ENCODE data around the gene CERK. TPM values are rescaled to one million over a fixed set of nuclear protein-coding genes. Genes with fewer than 3 reads are reported as not detected.

The CERK gene
- total and polyA plus RNA-seq, 2 of the 13 experiments (the other 11 are each of a cell fraction or from before 2014, with no cell fraction given), result 40.3 to 41.9 TPM

- TF ChIP-seq UBTF (CRISPR knock-in tag; IDR thresholded peaks at IDR 0.05), result peak; percentile 62
- peak; percentile 42; the same call in 1 of the 2 replicates for TF ChIP-seq TGIF2 (CRISPR knock-in tag; IDR thresholded peaks at IDR 0.05)
- TF ChIP-seq ZNF749 (CRISPR knock-in tag; IDR thresholded peaks at IDR 0.05; ENCODE audit: borderline replicate concordance), result 0 out of 2 replicates have a peak, but pooled peaks have one; percentile 45
- peak; percentile 61 for TF ChIP-seq NFYB (CRISPR knock-in tag; IDR thresholded peaks at IDR 0.05)
- TF ChIP-seq ZNF282 (IDR thresholded peaks at IDR 0.05; ENCODE audit: partially characterized antibody), result no peak
- TF ChIP-seq LBX2 (CRISPR knock-in tag; IDR thresholded peaks at IDR 0.05; ENCODE audit: borderline replicate concordance), result no peak
- TF ChIP-seq DMAP1 (CRISPR knock-in tag; IDR thresholded peaks at IDR 0.05), result peak; percentile 94
- TF ChIP-seq ATF1 (CRISPR knock-in tag; IDR thresholded peaks at IDR 0.05), result peak; percentile 98
- TF ChIP-seq U2AF2 (IDR thresholded peaks at IDR 0.05; ENCODE audit: low read depth, low read length), result no peak
- TF ChIP-seq FOSL2 (CRISPR knock-in tag; IDR thresholded peaks at IDR 0.05), result peak; percentile 81
- TF ChIP-seq GATAD1 (CRISPR knock-in tag; IDR thresholded peaks at IDR 0.05), result peak; percentile 99
- no peak for TF ChIP-seq MLXIP (CRISPR knock-in tag; IDR thresholded peaks at IDR 0.05; ENCODE audit: borderline replicate concordance)
- no peak for TF ChIP-seq SCMH1 (CRISPR knock-in tag; IDR thresholded peaks at IDR 0.05; ENCODE audit: borderline replicate concordance)
- TF ChIP-seq ZNF138 (CRISPR knock-in tag; IDR thresholded peaks at IDR 0.05; ENCODE audit: low read depth), result no peak
- no peak for TF ChIP-seq MAFF (IDR thresholded peaks at IDR 0.05; ENCODE audit: low read depth, low read length)
- TF ChIP-seq FLYWCH1 (CRISPR knock-in tag; IDR thresholded peaks at IDR 0.05), result no peak
- no peak for TF ChIP-seq ZFP82 (CRISPR knock-in tag; IDR thresholded peaks at IDR 0.05; ENCODE audit: borderline replicate concordance)
- peak; percentile 68; the same call in 1 of the 2 replicates for TF ChIP-seq EED (CRISPR knock-in tag; IDR thresholded peaks at IDR 0.05)
- TF ChIP-seq ZNF576 (CRISPR knock-in tag; IDR thresholded peaks at IDR 0.05), result no peak; the same call in 1 of the 2 replicates
- TF ChIP-seq ZNF567 (CRISPR knock-in tag; IDR thresholded peaks at IDR 0.05; ENCODE audit: borderline replicate concordance), result no peak
- TF ChIP-seq ZNF44 (CRISPR knock-in tag; IDR thresholded peaks at IDR 0.05), result peak; percentile 38; the same call in 1 of the 2 replicates
- TF ChIP-seq ZNF331 (CRISPR knock-in tag; IDR thresholded peaks at IDR 0.05), result peak; percentile 76
- peak; percentile 93 for TF ChIP-seq THAP11 (CRISPR knock-in tag; IDR thresholded peaks at IDR 0.05)
- TF ChIP-seq IRX3 (CRISPR knock-in tag; IDR thresholded peaks at IDR 0.05; ENCODE audit: borderline replicate concordance, low read depth), result 0 out of 2 replicates have a peak, but pooled peaks have one; percentile 27
- TF ChIP-seq ZNF652 (CRISPR knock-in tag; IDR thresholded peaks at IDR 0.05; ENCODE audit: borderline replicate concordance, low read depth), result no peak; the same call in 1 of the 2 replicates
- no peak for TF ChIP-seq ZFP36 (IDR thresholded peaks at IDR 0.05; ENCODE audit: borderline replicate concordance, low read depth, low read length, partially characterized antibody)
Measured at GRCh38 chr22:46762238-46763050, 24.4 kb upstream of the CERK start, which contains the start of gene TBC1D22A (continued).

Measured in HepG2 (cell line).